Nephron progenitor cell (in vitro differentiated cells): ENCODE data around the gene HSPB7.
"Not testable (repeated sequence)": the region's sequence is repeated elsewhere in the genome, so short reads cannot be mapped to it uniquely, and the experiment has no call there.

Source experiments
- DNase-seq: peaks from one replicate; pipeline ENCODE4 v3.0.0; 2021
- H3K27ac Mint-ChIP-seq: 2 replicates; pipeline ENCODE4 v1.8.0; 2021; ENCODE audit warnings: mild to moderate bottlenecking, moderate library complexity, mixed read lengths
- H3K27me3 Mint-ChIP-seq: 2 replicates; pipeline ENCODE4 v1.8.0; 2021; ENCODE audit warnings: mild to moderate bottlenecking, low read depth, mixed read lengths; ENCODE audit not compliant: poor library complexity
- H3K36me3 Mint-ChIP-seq: 2 replicates; pipeline ENCODE4 v1.8.0; 2021; ENCODE audit warnings: low read depth, mixed read lengths
- H3K4me1 Mint-ChIP-seq: 2 replicates; pipeline ENCODE4 v1.8.0; 2021; ENCODE audit warnings: mixed read lengths
- H3K4me3 Mint-ChIP-seq: 2 replicates; pipeline ENCODE4 v1.8.0; 2021; ENCODE audit warnings: mild to moderate bottlenecking, moderate library complexity, mixed read lengths
- H3K9me3 Mint-ChIP-seq: 2 replicates; pipeline ENCODE4 v1.8.0; 2021; ENCODE audit warnings: mild to moderate bottlenecking, moderate library complexity, mixed read lengths
- CTCF ChIP-seq: fragments of 200-600 bp; sonication (generic); IDR thresholded peaks from 2 replicates; pipeline ENCODE4 v1.5.0; 2021; ENCODE audit warnings: antibody characterized with exemption

HSPB7 gene

GRCh38 chr1:16055613-16056520, 38.0 kb upstream of the HSPB7 start:
- Mint-ChIP-seq H3K4me1 (peaks cover 8% of the 10 kb centered on the region), H3K36me3 (no peaks in the 10 kb centered on the region), H3K9me3 (no peaks in the 10 kb centered on the region), H3K4me3 (no peak overlapping the region), H3K27ac (no peak overlapping the region), H3K27me3 (peaks cover 16% of the 10 kb centered on the region)
- TF ChIP-seq CTCF, result peak; percentile 95
- DNase-seq, result peak; percentile 98

GRCh38 chr1:16054598-16055540, 37.0 kb upstream of the HSPB7 start:
- peaks cover 9% of the 10 kb centered on the region for H3K27me3 Mint-ChIP-seq
- TF ChIP-seq CTCF, result no peak
- no peaks in the 10 kb centered on the region for H3K9me3 Mint-ChIP-seq

GRCh38 chr1:16053781-16054502, 36.1 kb upstream of the HSPB7 start:
- TF ChIP-seq CTCF, result no peak
- H3K36me3 Mint-ChIP-seq, result no peaks in the 10 kb centered on the region
- no peak for DNase-seq
- H3K27me3 Mint-ChIP-seq, result peaks cover 9% of the 10 kb centered on the region
- H3K27ac Mint-ChIP-seq, result no peak overlapping the region
- H3K4me3 Mint-ChIP-seq, result no peak overlapping the region
- peaks cover 21% of the 10 kb centered on the region for H3K4me1 Mint-ChIP-seq
- H3K9me3 Mint-ChIP-seq, result no peaks in the 10 kb centered on the region

More at GRCh38 chr1:16054598-16055540, 37.0 kb upstream of the HSPB7 start:
- no peak overlapping the region for H3K27ac Mint-ChIP-seq
- no peak overlapping the region for H3K4me3 Mint-ChIP-seq
- no peaks in the 10 kb centered on the region for H3K36me3 Mint-ChIP-seq
- H3K4me1 Mint-ChIP-seq, result peaks cover 14% of the 10 kb centered on the region
- no peak for DNase-seq

DNA sequence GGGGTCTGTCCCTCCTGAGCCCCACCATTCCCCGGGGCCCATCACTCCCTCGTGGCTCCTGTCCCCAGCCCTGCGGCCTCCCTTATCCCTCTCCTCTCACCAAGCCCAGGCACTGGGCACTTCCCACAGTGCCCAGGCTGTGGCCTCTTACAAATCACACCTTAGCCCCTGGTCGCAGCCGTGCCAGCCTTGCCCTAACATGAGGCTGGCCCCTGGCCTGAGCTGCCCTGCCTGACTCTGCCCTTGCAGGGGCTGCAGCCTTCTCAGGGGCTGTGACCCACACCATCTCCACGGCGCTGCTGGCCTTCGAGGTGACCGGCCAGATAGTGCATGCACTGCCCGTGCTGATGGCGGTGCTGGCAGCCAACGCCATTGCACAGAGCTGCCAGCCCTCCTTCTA, 34.1 kb upstream of the HSPB7 start:
- H3K27me3 Mint-ChIP-seq, H3K36me3 Mint-ChIP-seq, H3K9me3 Mint-ChIP-seq, DNase-seq, H3K4me3 Mint-ChIP-seq, H3K27ac Mint-ChIP-seq: not testable (repeated sequence)
- H3K4me1 Mint-ChIP-seq, result peaks cover 27% of the 10 kb centered on the region

GRCh38 chr1:16051039-16051438, 33.2 kb upstream of the HSPB7 start:
- TF ChIP-seq CTCF, result no peak
- Mint-ChIP-seq H3K27me3 (peaks cover 9% of the 10 kb centered on the region), H3K4me3 (no peak overlapping the region), H3K9me3 (no peaks in the 10 kb centered on the region), H3K27ac (no peak overlapping the region), H3K36me3 (no peaks in the 10 kb centered on the region), H3K4me1 (peaks cover 24% of the 10 kb centered on the region)
- no peak for DNase-seq
